Transverse colon (tissue), 4 donors: ENCODE measurements around the gene TMEM74B.

Experiments used
- CTCF ChIP-seq, 5 experiments: fragments of 200-600 bp in 3 of 5; fragments of 450-650 bp in 2 of 5; sonication (generic) in 3 of 5; IDR thresholded peaks; 1 replicate in 2 of 5; 2 replicates in 3 of 5; pipeline ENCODE4 v1.5.1; 2016 to 2017; ENCODE audit warnings: antibody characterized with exemption in 5 of 5, inconsistent platforms in 3 of 5, mild to moderate bottlenecking in 2 of 5, moderate library complexity in 1 of 5
- EP300 ChIP-seq: sonication (generic); formaldehyde crosslinking; IDR thresholded peaks from one replicate; pipeline ENCODE4 v1.6.1; 2017; ENCODE audit warnings: antibody characterized with exemption, low read depth
- POLR2A ChIP-seq: fragments of 450-650 bp; IDR thresholded peaks from one replicate; pipeline ENCODE4 v1.6.1; 2016; ENCODE audit warnings: antibody characterized with exemption, mild to moderate bottlenecking, moderate library complexity
- POLR2AphosphoS5 ChIP-seq, 3 donors: sonication (generic); formaldehyde crosslinking; IDR thresholded peaks; one replicate each; pipeline ENCODE4 v1.6.1; 2016; ENCODE audit warnings: antibody characterized with exemption in 3 of 3

GRCh38 chr20:1137236-1137635, 47.5 kb downstream of the TMEM74B start:
- TF ChIP-seq CTCF (IDR thresholded peaks at IDR 0.05) (no peak), EP300 (no peak), POLR2AphosphoS5 (IDR thresholded peaks at IDR 0.05) (no peak), POLR2A (no peak)
